Mucosa of descending colon (tissue), 3 donors: ENCODE data around the gene NOG. TPM values are rescaled to one million over a fixed set of nuclear protein-coding genes. Genes with fewer than 3 reads are reported as not detected.

Experiments used
- ATAC-seq: fragments of 200-7000 bp; cut with Tn5 transposase; one replicate; pipeline ENCODE4 v1.9.1; 2020; ENCODE audit warnings: mild to moderate bottlenecking, moderate library complexity
- DNase-seq, 3 donors: peaks; one replicate each; pipeline ENCODE4 v3.0.0-alpha.2; 2020
- H3K36me3 ChIP-seq: fragments of 200-600 bp; one replicate; pipeline ENCODE4 v1.8.0; 2021; ENCODE audit warnings: low read depth, mild to moderate bottlenecking
- H3K4me1 ChIP-seq: fragments of 200-600 bp; one replicate; pipeline ENCODE4 v1.8.0; 2021; ENCODE audit warnings: low read depth, mild to moderate bottlenecking
- H3K4me3 ChIP-seq: fragments of 200-600 bp; one replicate; pipeline ENCODE4 v1.8.0; 2021; ENCODE audit warnings: mild to moderate bottlenecking
- H3K9me3 ChIP-seq: fragments of 200-600 bp; one replicate; pipeline ENCODE4 v1.8.0; 2021; ENCODE audit warnings: mild to moderate bottlenecking
- intact Hi-C, 2 donors: fragments of 100-400 bp; cut with DNase I in 1 of 2; cut with micrococcal nuclease in 1 of 2; formaldehyde crosslinking; loops; one replicate each; pipeline versions ENCODE4 v1.11.0 to v1.11.1; 2022; cut with DNase I, micrococcal nuclease
- total RNA-seq, 3 donors: library from RNA; stranded (reverse); fragmentation: NEBNext Ultra II Directional in 2 of 3; extraction: Animal tissue kit (Norgen Biotek cat#: 25700) in 2 of 3; gene quantifications; one replicate each; pipeline versions ENCODE4 v1.2.1 to v1.2.4, GENCODE V29; 2021 to 2023
- TF ChIP-seq, protein P1 (sequence below): fragments of 200-600 bp; IDR thresholded peaks from one replicate; pipeline ENCODE4 v1.8.0; 2022; ENCODE audit warnings: antibody characterized with exemption, mild to moderate bottlenecking
- donor health status: DM: no; HTN: no; CAD: no; lungs with moderate emphysema.
- donor health status: DM: no; HTN: no; CAD: no.
- donor health status: DM: no; HTN: yes; CAD: no.

NOG gene
- total RNA-seq, 3 donors from 2014 or later: 0.14 to 0.32 TPM; not detected in 1

DNA sequence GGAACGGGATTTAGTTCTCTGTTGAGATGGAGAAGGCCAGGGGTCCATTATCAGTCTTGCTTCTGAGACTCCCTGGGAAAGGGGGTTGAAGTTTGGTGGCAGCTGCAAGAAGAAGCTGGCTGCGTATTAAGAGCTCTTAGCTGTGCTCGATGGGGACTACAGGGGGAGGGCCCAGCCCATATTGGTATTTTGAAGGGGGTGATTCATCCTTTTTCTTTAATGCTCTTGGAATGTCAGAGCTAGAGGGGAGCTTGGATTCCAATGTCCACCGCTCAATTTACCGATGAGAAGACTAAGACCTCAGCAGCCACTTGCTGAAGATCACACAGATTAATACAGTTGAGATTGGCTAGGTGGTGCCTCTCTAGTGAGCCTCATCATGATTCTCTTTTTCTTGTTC lies 5.0 kb downstream of the NOG start:
- intact Hi-C loops: no loop called here
- DNase-seq (no peak), ATAC-seq (no peak)
- H3K36me3 ChIP-seq: no peaks in the 10 kb centered on the region
- peaks cover 27% of the 10 kb centered on the region for H3K4me1 ChIP-seq
- TF ChIP-seq, protein P1, sequence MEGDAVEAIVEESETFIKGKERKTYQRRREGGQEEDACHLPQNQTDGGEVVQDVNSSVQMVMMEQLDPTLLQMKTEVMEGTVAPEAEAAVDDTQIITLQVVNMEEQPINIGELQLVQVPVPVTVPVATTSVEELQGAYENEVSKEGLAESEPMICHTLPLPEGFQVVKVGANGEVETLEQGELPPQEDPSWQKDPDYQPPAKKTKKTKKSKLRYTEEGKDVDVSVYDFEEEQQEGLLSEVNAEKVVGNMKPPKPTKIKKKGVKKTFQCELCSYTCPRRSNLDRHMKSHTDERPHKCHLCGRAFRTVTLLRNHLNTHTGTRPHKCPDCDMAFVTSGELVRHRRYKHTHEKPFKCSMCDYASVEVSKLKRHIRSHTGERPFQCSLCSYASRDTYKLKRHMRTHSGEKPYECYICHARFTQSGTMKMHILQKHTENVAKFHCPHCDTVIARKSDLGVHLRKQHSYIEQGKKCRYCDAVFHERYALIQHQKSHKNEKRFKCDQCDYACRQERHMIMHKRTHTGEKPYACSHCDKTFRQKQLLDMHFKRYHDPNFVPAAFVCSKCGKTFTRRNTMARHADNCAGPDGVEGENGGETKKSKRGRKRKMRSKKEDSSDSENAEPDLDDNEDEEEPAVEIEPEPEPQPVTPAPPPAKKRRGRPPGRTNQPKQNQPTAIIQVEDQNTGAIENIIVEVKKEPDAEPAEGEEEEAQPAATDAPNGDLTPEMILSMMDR: no peak
- H3K4me3 ChIP-seq: no peak overlapping the region
- H3K9me3 ChIP-seq: no peaks in the 10 kb centered on the region

DNA sequence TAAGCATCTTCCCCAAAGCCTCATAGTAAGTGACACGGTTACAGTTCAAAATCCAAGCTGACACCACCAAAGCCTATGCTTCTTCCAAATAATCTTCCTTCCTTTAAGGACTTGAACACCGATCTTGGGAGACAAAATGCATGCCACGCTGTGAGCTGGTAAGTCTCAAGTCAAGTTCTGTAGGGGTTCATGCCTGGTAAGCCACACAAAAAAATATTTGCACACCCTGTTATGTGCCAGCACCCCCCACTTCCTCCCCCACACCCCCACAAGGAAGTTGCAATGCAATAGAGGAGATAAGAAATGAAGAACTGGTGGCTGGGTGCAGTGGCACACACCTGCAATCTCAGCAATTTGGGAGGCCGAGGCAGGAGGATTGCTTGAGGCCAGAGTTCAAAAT lies 5.6 kb downstream of the NOG start:
- no peak for ATAC-seq
- H3K4me3 ChIP-seq: no peak overlapping the region
- no peaks in the 10 kb centered on the region for H3K36me3 ChIP-seq
- intact Hi-C loops: no loop called here
- DNase-seq: no peak
- TF ChIP-seq, protein P1: no peak
- H3K4me1 ChIP-seq: peaks cover 22% of the 10 kb centered on the region
- H3K9me3 ChIP-seq: no peaks in the 10 kb centered on the region

DNA sequence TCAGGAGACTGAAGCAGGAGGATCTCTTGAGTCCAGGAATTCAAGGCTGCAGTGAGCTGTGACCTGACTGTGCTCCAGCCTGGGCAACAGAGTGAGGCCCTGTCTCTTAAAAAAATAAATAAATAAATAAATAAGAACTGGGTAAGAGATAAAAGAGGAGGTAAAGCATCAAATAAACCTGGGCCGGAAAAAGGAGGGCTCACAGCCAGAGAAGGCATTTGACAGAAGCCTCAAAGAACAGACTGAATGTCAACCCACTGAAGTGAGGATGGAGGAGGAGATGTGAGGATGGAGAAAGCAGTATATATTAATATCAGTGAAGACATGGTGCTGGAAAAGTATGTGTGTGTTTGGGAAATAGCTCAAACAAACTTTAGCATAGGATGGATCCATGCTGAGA lies 6.1 kb downstream of the NOG start:
- H3K36me3 ChIP-seq: no peaks in the 10 kb centered on the region
- ATAC-seq (no peak), DNase-seq (no peak)
- H3K4me3 ChIP-seq: no peak overlapping the region
- peaks cover 17% of the 10 kb centered on the region for H3K4me1 ChIP-seq
- no peaks in the 10 kb centered on the region for H3K9me3 ChIP-seq
- intact Hi-C loops: no loop called here
- TF ChIP-seq, protein P1: no peak

DNA sequence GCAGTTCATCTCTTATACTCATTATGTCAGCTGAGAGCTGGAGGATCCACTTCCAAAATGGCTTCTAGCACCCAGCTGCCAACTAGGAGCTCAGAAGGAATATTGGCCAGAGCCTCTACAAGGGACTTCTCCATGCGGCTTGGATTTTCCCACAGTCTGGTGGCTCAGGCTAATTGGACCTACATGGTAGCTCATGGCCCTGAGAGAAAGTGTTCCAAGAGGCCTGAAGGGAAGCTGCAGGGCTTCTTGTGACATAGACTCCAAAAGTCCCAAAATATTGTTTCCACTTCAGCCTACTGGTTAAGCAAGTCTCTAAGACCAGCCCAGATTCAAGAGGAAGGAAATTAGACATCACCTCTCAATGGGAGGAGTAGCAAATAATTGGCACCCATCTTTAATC lies 6.8 kb downstream of the NOG start:
- Histone ChIP-seq H3K9me3 (no peaks in the 10 kb centered on the region), H3K36me3 (no peaks in the 10 kb centered on the region), H3K4me1 (peaks cover 15% of the 10 kb centered on the region), H3K4me3 (no peak overlapping the region)
- intact Hi-C loops: no loop called here
- TF ChIP-seq, protein P1: no peak
- ATAC-seq (no peak), DNase-seq (no peak)

DNA sequence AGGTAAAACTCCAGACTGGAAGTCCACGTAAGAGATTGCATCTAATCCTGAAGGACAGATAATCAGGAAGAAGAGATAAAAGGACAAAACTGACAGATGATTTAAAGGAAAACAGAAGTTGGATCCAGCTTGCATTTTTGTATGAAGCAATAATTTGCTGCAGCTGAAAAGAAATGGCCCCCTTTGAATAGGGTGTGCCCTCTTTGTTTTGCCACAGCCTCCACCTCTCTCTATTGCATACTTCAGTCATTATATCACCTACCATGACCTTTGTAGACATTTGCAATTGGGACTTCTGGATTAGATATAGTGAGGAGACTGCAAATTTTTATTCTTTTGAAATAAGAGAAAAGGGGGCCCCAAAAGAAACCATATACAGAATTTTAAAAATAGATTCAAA lies 8.1 kb downstream of the NOG start:
- no peak overlapping the region for H3K4me3 ChIP-seq
- H3K4me1 ChIP-seq: peaks cover 12% of the 10 kb centered on the region
- intact Hi-C loops: no loop called here
- H3K36me3 ChIP-seq: no peaks in the 10 kb centered on the region
- TF ChIP-seq, protein P1: no peak
- no peaks in the 10 kb centered on the region for H3K9me3 ChIP-seq
- ATAC-seq: no peak
- DNase-seq: no peak
